HG02885 (cell line): Measurements from ENCODE around the gene STAG1.
A peak's percentile ranks its signal among the peaks of the same experiment; 100 is the strongest.
"Not testable (repeated sequence)": the region's sequence is repeated elsewhere in the genome, so short reads cannot be mapped to it uniquely, and the experiment has no call there.

Source experiments
- ATAC-seq: cut with Tn5 transposase; IDR thresholded peaks from one replicate; pipeline ENCODE4 v1.9.1; 2021; ENCODE audit warnings: mild to moderate bottlenecking; ENCODE audit not compliant: unreplicated experiment, poor library complexity

STAG1 gene

DNA sequence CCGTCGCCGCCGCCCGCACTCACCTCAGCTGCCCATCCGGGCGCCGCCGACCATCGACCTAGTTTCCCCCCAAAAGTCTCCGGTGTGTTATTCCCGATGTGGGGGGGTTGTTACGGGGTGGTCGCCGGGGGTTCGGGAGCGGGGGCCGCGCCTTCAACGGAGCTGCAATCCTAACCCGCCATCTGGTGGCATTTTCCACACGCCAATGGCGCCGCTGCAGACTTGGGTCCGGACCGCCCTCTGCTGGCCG is at the start of gene STAG1:
Gene STAG1 (minus strand): TSS at position 207 of the 250 bp plus-strand sequence. CDS start 121,480 bp downstream, outside the sequence.
- no peak for ATAC-seq

DNA sequence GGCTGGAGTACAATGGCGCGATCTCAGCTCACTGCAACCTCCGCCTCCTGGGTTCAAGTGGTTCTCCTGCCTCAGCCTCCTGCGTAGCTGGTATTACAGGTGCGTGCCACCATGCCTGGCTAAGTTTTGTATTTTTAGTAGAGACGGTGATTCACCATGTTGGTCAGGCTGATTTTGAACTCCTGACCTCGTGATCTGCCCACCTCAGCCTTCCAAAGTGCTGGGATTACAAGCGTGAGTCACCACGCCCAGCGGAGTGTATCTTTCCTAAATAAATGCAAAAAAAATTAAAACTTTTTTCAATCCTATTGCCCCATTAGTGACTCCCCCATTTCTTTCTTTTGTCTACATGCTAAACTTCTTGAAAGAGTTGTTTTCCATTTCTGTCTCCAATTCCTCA is 49.0 kb upstream of the STAG1 start:
- not testable (repeated sequence) for ATAC-seq

GRCh38 chr3:136792556-136793330 is 40.6 kb upstream of the STAG1 start:
- ATAC-seq: no peak

DNA sequence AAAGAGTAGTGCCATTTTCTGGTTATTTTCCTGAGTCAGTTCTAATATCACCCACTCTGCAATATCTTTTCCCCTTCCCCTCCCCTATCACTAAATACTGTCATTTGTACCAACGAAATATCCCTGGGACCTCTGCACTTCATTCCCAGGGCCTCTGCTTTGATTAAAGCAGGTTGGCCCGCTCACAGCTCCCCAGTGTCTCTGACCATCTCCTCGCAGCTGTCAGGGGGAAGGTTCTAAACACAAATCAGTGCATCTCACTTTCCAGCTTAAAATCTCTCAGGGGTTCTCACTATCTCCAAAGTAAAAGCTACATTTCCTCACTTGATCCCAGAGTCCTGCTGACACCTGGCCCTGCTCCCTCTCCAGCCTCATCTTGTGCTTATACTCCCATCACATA is 38.6 kb upstream of the STAG1 start:
- ATAC-seq: no peak

DNA sequence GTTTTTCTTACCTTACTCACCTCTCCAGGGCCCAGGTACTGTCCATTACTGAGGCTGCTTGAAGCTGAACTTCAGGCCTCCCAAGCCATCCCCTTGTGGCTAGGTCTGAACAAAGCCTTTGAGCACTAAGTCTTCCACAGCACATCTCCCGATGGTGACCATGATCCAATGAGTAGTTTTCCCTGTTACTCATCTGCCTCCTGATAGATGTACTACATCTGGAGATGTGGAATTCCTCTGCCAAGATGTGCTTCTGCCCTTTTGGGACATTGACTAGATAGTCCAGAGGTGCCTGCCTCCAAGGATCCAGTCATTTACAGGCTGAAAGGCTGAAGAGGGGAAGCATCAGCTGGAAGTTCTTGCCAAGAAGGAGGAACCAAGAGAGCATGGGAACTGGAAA is 37.8 kb upstream of the STAG1 start:
- no peak for ATAC-seq

- ATAC-seq: no peak
Measured at GRCh38 chr3:136788154-136788553, 36.0 kb upstream of the STAG1 start.

DNA sequence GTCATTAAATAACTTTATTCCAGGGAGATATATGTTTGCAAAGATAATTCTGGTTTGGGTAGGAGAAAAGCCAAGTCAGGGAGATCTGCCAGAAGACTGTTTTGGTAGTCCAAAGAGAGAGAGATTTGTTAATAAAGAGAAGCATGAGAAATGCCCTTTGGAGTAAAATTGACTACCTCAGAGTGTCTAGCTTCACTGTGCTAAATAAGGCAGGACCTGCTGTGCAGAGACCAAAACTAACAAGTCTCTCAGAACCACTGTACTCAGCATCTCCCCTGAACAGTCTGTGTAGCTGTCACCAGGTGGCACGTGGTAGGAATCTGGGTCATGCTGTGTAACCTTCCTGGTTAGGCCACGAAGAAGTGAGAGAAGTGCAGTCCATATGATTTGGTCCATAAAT is 35.2 kb upstream of the STAG1 start:
- peak; percentile 82 for ATAC-seq

- no peak for ATAC-seq
Measured at GRCh38 chr3:136783708-136784191, 31.6 kb upstream of the STAG1 start.

- ATAC-seq: no peak
Measured at GRCh38 chr3:136780741-136781140, 28.6 kb upstream of the STAG1 start.

DNA sequence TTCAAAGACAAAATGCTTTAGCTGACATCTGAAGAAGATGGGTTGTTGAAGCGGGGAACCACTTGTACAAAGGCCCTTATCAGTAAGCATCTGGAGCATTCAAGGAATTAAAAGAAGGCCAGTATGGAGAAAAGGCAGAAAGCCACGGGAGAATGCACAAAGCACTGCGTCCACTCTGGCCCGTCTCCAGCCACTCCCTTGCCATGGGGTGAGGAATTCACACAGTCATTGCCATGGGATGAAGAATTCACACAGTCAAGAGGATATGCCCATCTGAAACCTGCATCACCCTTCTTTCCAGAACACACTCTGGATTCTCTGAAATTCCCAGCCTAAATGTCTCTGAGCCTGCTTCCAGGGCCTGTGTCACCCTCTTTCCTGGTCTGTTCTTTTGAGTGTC is 26.7 kb upstream of the STAG1 start:
- no peak for ATAC-seq

DNA sequence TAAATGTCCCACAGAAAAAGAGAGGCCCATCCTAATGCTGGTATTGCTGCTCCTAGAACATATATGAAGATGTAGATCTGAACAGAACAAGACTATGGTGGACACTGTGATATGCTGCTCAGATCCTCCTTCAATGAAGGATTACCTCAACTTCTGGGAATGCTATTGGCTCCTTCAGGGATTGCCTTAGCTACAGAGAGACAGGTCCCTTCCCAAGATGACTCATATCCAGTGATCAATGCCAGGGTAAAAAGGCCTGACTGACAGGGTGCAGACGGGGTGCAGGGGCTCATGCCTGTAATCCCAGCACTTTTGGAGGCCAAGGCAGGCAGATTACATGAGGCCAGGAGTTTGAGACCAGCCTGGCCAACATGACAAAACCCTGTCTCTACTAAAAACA is 20.5 kb upstream of the STAG1 start:
- no peak for ATAC-seq

DNA sequence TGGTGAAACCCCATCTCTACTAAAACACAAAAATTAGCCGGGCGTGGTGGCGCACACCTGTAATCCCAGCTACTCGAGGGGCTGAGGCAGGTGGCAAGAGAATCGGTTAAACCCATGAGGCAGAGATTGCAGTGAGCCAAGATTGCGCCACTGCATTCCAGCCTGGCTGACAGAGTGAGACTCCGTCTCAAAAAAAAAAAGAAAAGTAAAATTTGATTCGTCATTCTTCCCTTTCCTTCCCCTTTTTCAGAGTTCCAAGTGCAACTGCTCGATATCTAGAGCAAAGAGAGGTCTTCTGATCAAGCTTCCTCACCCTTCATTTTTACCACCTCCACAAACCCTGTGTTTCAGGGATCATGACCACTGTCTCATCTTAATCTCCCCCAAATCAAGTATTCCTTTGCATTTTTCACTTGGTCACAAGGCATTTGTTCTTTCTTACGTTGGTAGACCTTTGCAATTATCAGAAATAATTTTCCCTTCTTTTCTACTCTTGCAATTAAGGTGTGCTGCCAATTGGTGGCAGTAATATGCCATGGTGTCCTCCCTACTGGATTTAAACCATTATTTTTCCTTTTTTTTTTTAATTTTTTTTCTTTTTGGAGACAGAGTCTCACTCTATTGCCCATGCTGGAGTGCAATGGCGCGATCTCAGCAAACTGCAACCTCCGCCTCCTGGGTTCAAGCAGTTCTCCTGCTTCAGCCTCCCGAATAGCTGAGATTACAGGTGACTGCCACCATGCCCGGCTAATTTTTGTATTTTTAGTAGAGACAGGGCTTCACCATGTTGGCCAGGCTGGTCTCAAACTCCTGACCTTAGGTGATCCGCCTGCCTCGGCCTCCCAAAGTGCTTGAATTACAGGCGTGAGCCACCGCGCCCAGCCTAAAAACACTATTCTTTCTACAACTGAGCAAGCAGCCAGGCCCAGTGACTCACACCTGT is 6.3 kb upstream of the STAG1 start:
- ATAC-seq: not testable (repeated sequence)

- no peak for ATAC-seq
Measured at GRCh38 chr3:136755192-136755591, 3.0 kb upstream of the STAG1 start.

- ATAC-seq: no peak
Measured at GRCh38 chr3:136753326-136753939, 1.3 kb upstream of the STAG1 start.

DNA sequence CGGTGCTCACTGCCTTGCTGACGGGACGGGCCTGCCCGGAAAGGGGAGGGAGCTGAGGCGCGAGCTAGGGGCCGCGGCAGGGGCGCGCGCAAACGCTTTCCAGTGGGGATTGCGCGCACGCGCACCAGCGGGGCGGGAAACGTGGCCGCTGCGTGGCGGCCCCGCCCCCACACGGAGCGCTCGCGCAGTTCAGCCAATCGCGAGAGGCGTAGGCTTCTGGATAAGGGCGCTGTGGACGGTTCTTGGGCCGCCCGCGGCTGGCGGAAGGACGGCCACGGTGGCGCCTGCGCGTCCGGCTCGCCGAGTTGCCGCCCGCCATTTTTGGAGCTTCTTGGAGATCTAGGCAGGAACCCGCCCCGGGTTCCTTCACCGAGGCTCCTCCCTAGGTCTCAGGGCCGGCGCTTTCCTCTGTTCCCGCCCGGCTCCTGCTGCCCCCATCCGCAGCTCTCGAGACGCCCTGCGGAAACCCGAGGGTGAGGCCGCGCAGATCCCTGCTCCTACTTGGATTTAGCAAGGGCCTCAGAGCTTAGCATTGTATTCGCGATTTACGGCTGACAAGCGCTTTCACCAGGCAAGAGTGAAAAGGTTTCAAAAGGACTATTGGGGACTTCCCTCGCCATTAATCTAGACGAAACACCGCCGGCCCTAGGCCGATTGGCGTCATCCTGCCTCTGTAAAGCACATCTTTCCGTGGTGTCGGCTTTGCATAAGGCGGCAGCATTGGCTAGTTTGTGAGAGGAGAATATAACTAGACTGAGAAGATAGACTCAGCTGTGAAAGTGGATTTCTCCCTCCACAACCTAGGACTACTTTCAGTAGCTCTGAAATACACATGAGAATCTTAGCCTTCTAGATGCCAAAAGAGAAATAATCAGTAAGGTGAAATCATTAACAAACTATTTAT is 496 bp upstream of the STAG1 start:
- peak; percentile 83 for ATAC-seq

GRCh38 chr3:136751316-136752171 is 634 bp downstream of the STAG1 start:
- peak; percentile 20 for ATAC-seq

DNA sequence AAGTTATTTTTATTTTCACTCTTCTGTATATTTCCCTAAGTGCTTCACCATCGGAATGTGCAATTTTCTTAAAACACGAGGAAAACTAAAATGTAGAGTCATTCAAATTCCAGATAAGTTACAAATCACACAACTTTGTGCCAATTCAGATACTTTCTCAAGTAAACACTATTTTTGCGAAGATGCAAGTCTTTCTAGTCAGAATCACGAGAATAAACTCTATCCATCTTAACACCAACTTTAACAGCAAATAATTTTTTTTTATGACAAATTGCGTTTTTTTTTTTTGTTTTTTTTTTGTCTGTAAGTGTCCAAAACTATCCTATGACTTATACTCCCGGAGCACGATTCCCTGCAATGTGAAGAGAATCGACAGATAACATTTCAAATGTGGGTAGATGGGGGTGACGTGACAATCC is 1.3 kb downstream of the STAG1 start:
- no peak for ATAC-seq

- ATAC-seq: no peak
Measured at GRCh38 chr3:136750209-136750896, 1.8 kb downstream of the STAG1 start.
